H4 (cell line): ENCODE results near the gene SEPHS1. TPM values are rescaled to one million over a fixed set of nuclear protein-coding genes. Genes with fewer than 3 reads are reported as not detected.
A peak's percentile ranks its signal among the peaks of the same experiment; 100 is the strongest.
"Not testable (repeated sequence)": the region's sequence is repeated elsewhere in the genome, so short reads cannot be mapped to it uniquely, and the experiment has no call there.

ENCODE experiments used
- DNase-seq: peaks from one replicate; pipeline ENCODE4 v3.0.0-alpha.2; 2015; ENCODE audit warnings: low spot score
- total RNA-seq: library from RNA; depleted of rRNA; stranded (reverse); fragments of >200 nt; shearing (Covaris generic); gene quantifications from 2 replicates; pipeline ENCODE4 v1.2.3, GENCODE V29; 2014; rRNA removed

SEPHS1 gene
- 39.2 and 50.1 TPM in 2 replicates for total RNA-seq

GRCh38 chr10:13348216-13349017 is at the start of gene SEPHS1:
Gene SEPHS1, minus strand, starts transcription at chr10:13348293. Its CDS starts 3,343 bp downstream, at chr10:13344950.
- DNase-seq = peak; percentile 73

- DNase-seq = no peak
These were observed 49.0 kb upstream of the SEPHS1 start for GRCh38 chr10:13397052-13397451.

- no peak for DNase-seq
These were observed 48.3 kb upstream of the SEPHS1 start for GRCh38 chr10:13396369-13396768.

- DNase-seq = no peak
These were observed 47.4 kb upstream of the SEPHS1 start for GRCh38 chr10:13395540-13395939.

GRCh38 chr10:13393640-13394039 is 45.5 kb upstream of the SEPHS1 start:
- DNase-seq = no peak

- DNase-seq = no peak
These were observed 44.6 kb upstream of the SEPHS1 start for GRCh38 chr10:13392701-13393100.

- no peak for DNase-seq
These were observed 42.8 kb upstream of the SEPHS1 start for GRCh38 chr10:13390604-13391522.

GRCh38 chr10:13388478-13389230 is 40.6 kb upstream of the SEPHS1 start:
- DNase-seq = no peak

GRCh38 chr10:13386021-13386420 is 37.9 kb upstream of the SEPHS1 start:
- no peak for DNase-seq

- no peak for DNase-seq
These were observed 35.3 kb upstream of the SEPHS1 start for GRCh38 chr10:13383399-13383761.

- DNase-seq = no peak
These were observed 34.8 kb upstream of the SEPHS1 start for GRCh38 chr10:13382703-13383398.

GRCh38 chr10:13379061-13379460 is 31.0 kb upstream of the SEPHS1 start:
- not testable (repeated sequence) for DNase-seq

GRCh38 chr10:13376746-13377145 is 28.7 kb upstream of the SEPHS1 start:
- no peak for DNase-seq

- no peak for DNase-seq
These were observed 28.2 kb upstream of the SEPHS1 start for GRCh38 chr10:13376297-13376696.

- DNase-seq = no peak
These were observed 27.7 kb upstream of the SEPHS1 start for GRCh38 chr10:13375791-13376190.

- DNase-seq = no peak
These were observed 25.6 kb upstream of the SEPHS1 start for GRCh38 chr10:13373644-13374043.

GRCh38 chr10:13372524-13372923 is 24.4 kb upstream of the SEPHS1 start:
- no peak for DNase-seq

GRCh38 chr10:13371897-13372470 is 23.9 kb upstream of the SEPHS1 start:
- DNase-seq = peak; percentile 66

- no peak for DNase-seq
These were observed 18.8 kb upstream of the SEPHS1 start for GRCh38 chr10:13366891-13367290.

- DNase-seq = no peak
These were observed 17.7 kb upstream of the SEPHS1 start for GRCh38 chr10:13365831-13366230.

GRCh38 chr10:13365243-13365642 is 17.1 kb upstream of the SEPHS1 start:
- DNase-seq = no peak
